Putamen (tissue), 1 donor: ENCODE measurements around the gene C11orf58.

Source experiments
- DNase-seq: peaks from one replicate; pipeline ENCODE4 v3.0.0-alpha.2; 2016; ENCODE audit warnings: low spot score

The C11orf58 gene

DNA sequence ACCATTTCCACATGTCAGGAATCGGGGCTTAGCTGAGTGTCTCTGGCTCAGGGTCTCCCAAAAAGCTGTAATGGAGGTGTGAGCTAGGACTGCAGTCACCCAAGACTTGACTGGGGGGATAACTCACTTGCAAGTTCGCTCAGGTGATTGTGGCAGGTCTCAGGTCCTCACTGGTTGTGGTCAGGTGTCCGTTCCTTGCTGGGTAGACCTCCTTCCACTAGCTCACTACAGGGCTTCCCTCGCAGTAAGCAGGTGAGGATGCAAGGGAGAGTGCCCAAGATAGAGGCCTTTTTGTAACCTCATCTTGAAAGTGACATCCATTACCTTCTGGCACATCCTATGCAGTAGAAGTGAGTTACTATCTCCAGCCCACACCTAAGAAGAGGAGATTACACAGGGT is 29.5 kb downstream of the C11orf58 start:
- DNase-seq = no peak

DNA sequence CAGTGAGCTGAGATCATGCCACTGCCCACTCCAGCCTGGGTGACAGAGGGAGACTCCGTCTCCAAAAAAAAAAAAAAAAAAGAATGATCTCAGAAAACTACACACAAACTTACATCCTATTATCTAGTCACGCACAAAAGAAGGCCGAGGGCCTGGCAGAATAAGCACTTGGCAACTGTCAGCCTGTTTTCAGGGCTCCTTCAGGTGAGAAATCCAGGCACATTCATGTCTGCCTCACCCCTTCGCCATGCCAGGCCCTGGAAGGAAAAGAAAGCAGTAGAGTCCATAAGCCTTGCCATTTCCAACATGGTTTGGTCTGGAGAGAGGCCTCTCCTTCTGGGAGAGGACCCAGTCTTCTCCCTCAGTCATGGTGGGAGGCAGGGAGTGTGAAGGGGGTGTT is 30.9 kb downstream of the C11orf58 start:
- no peak for DNase-seq

DNA sequence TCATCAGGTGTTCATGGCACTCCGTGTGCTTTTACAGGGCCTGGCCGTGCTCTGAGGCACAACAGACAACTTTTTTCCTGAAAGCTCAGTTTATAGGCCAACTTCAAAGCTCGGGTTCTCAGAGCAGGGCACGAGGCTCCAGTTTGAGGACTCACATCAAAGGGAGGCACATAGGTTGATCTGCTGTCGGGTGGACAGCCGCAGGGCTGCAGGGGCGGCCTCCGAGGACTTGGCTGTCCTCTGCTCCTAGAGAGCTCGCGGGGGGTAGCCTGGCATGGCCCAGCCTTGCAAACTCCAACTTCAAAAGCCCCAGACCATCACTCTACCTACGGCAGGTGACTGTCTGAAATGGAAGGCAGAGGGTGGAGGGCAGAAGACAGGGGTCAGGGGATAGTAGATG is 31.6 kb downstream of the C11orf58 start:
- no peak for DNase-seq

DNA sequence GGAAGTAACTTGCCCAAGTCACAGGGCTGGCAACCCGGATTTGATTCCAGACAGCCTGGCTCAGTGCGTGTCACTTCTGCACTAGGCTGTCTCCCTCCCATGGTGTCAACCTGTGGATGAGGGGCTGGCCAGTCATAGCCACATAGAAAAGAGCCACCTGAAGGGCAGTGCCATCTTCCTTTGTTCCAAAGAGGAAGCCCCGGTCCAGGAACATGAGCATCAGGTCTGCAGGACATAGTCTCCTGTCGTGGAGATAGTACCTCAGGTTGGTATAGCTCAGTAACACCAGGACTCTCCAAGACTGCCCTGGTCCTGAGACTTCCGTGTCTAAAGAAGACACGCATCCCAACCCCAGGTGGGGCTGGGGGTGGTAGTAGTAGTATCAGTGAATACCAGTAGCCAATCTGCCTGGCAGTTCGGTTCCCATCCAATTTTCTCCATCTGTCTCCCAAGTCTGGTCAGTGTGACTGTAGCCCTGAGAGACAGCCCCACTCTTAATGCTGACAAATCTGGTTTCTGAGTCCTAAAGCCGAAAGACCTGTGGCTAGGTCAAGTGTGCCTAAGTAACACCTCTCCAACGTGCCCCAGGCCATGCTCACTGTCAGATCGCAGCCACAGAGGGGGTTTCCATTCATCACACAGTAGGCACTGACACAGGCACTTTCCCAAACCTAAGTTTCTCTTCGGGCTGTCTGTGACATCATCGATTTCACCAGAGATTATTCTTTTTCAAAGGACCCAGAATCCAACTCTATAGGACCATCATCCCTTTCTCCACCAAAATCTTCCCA is 33.1 kb downstream of the C11orf58 start:
- DNase-seq = no peak

DNA sequence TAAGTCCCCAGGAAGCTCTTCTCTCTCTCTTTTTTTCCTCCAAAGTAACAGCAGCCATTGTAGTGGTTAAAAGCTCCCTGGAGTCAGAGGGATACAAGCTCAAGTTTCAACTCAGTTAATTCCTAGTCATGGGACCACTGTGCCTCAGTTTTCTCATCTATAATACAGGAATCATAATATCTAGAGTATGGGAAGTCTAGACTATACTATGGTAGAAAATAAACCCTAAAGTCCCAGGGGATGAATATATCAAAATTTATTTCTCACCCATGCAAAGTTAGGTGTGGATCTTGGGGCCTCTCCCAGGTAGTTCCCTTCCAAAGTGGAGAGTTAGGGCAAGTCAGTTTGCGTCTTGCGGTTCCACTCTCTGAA is 33.7 kb downstream of the C11orf58 start:
- no peak for DNase-seq

DNA sequence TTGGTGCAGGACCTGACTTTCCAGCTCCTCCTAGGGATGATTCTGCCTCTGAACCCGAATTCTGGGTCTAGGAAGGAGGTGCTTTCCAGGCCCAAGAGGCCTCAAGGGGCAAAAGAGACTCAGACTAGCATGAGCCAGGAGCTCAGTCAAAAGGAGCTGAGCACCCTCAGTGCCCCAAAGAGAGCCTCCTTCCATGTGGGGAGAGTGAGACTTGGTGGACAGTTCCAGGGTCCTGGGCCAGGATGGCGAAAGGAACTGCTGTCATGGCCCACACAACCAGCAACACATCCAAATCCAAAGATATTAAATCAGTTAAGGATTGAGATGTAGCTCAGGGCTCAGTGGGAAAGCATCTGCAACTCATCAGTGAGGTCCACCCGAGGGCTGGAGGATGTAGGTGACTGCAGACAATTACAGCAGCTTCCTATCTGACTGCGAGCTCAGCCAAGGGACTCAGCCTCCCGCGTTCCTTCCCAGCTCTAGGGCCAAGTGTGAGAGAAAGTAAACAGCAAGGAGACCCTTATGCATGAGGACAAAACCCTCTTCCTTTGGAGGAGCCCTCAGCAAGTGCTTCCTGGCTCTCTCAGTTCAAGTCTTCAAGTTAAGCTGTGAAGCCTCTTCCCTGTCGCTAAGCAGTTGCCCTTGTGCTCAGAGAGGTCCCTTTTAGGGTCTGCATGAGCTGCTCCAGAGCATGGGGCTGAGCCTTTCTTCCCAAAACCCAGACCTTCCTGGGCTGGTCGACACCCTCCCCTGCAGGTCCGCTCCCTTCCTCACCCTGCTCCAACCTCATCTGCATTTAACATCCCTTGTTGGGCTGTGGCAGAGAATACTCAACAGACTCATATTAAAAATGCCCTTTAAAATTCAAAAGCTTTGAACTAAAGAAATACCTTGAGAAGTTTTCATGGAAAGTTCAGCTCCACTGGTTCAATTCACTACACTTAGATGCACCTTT is 35.8 kb downstream of the C11orf58 start:
- DNase-seq = no peak

DNA sequence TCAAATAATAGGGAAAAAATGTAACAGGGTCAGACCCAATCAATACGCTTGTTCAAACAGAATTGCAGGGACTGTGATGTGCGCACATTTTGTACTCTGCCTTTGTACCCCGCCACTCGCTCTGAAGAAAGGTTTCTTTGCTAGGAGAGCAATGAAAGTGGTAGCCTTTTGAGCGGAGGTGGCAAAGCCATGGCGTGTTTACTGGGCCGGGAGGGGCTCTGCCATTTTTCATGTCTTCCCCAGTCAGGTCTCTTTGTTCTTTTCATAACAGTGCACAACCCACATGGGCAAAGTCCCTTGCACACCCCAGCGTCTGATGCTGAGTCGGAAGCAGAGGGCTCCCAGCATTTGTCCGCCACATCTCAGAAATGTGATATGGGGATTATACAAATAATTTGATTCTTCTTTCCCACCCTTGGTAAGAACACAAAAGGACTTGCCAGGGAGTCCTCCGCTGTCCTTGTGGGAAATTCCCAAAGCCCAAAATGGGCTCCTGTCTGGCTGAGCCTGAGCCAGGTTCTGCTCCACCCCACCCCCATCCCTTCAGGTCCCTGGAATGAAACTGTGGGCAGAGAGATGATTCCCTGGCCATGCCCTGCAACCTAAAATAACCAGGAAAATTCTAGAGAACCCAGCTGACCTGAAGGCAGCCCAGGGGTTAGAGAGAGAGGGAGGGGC is 36.6 kb downstream of the C11orf58 start:
- no peak for DNase-seq

DNA sequence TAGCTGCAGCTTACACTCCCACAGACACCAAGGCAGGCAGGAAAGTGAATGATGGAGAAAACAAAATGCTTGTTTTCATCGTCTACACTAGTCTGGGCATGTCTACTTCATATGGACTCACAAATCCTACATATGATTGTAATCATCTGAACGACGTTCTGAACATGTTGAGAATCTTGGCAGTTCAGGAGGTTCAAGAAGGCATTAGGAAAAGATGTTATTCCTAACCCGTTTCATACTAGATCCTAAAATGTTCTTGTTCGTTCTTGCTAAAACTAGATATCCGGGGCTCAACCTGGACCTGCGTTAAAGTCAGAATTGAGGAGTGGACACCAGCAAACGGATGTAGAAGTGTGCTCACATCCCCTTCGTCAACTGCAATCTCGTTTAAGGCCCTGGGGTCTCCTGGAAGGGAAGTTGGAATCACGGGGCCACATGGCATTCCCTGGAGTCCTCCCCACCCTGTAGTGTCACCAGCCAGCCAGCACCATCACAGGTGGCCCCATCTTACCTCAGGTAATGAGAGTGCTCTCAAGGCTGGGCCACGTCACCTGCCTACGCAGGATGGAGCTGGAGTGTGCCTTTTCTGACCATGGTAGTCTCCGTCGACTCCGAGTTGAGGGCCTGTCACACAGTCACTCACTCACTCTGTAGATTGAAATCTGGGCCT is 37.3 kb downstream of the C11orf58 start:
- no peak for DNase-seq

DNA sequence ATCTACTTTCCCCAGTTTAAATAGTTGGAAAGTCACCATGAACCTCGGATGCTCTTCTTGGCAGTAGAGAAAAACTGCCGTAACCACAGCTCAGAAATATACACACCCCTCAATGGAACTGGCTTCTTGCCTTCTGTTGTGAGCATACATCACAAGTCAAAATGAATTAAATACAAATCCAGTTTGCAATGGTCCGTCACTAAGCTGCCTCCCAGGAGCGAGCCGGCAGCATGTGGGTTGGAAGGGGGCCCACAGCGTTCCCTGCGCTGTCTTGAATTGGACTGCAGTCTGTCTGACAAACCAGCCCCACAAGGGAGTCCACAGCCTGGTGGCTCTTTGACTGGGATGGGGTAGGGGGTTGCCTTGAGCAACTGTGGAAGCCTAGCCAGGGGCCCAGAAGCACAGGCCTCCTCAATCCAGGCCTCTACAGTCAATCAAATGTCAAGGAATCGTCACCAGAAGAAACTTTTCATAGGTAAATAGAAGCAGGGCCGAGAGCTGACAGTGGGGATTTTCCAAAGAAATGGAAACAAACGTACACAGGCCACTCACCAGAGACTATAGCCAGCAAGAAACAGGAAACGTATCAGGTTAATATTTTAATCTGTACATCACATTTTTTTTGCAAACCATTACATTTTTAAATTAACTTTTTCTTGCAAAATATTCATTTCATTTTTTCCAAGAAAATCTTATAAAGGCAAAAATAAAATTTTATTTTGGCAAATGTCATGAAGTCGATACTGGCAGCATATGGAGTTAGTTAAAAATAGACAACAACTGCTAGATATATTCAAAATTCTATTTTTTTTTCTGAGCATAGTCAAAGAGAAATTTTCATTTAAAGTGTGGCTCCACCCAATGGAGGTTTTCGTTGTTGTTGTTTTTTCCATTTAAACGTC is 38.5 kb downstream of the C11orf58 start:
- no peak for DNase-seq

DNA sequence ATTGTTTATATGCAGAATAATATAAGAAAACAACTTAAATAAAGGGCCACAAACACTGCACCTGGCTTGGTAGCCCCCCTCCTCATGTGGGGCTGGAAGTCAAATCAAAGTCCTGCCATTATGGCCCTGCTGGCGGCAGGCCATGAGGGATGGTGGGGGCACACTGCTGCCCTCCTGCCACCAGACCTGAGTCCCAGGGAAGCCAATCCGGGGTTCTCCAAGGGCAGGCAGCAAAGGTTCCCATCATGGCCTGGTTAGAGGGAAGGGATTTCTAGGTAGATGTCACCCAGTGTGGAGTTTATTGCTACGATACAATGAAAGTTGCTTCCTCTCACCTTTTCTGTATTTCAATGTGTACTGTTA is 39.1 kb downstream of the C11orf58 start:
- DNase-seq = no peak

DNA sequence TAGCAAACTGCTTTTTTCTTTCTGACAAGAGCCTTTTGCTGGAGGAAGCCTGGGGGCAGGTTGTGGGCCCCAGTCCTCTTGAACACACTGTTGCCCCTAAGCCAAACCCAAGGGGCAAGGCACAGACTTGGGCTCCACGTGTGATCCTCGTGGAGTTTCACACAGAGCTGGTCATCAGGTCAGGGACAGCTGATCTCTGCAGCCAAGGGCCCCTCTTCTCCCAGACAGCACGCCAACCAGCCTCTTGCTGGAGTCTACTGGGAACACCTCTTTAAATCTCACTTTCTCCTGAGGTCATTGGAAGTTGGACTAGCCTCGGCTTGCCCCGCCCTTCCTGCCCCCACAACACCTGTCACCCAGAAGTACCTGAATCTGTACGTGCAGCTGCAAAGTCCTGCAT is 39.8 kb downstream of the C11orf58 start:
- DNase-seq = no peak

DNA sequence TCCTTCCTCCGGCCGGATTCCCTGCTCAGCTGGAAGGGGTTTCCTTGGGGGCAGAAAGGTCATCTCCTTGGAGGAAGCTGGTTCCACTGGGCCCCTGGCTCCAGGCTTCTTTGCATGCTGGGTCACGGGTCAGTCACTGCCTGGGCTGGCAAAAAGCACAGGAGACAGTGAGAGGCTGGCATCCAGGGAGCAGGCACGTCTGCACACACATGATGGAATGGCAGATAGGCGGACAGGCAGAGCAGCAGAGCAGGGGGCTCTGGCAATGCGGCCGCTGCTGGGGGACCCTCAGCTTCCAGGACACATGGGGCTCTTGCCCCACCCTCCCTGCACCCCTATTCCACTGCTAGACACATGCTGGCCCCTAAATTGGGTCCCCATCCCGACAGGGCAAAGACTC is 40.4 kb downstream of the C11orf58 start:
- DNase-seq = no peak

DNA sequence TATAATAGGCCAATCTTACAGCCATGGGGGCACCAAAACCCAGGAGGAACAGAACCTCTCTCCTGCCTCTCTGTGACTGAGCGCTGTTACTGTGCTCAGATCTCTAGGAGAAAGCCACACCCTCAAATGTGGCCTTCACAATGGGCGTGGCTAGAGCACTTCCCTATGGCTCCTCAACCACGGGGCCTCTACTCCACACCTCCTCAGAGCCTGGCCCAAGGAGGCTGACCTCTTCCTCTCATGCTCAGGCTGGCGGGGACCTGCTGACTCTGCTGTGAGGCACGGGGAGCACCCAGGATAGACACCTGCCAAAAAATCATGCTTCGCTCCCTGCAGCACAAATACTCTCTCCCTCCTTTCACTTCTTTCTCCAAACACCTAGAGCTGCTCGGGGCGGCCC is 41.0 kb downstream of the C11orf58 start:
- DNase-seq = no peak

DNA sequence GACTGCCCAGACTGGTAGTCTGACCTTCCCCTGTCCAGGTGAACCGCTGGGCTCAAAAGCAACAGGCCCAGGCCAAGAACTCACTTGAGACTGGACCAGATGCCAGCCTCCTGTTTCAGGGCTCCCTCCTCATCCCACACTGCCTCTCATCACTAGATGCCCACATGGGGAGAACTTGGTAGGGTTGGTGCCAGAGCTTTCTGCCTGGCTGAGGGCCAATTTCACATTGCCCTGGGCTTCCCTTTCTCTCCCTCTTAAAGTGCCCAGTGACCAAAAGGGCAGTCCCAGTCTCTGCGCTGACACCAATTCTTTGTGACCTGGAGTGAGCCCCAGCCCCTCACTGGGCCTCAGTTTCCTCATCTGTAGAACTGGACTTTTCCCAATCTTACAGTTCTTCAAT is 41.7 kb downstream of the C11orf58 start:
- DNase-seq = no peak

DNA sequence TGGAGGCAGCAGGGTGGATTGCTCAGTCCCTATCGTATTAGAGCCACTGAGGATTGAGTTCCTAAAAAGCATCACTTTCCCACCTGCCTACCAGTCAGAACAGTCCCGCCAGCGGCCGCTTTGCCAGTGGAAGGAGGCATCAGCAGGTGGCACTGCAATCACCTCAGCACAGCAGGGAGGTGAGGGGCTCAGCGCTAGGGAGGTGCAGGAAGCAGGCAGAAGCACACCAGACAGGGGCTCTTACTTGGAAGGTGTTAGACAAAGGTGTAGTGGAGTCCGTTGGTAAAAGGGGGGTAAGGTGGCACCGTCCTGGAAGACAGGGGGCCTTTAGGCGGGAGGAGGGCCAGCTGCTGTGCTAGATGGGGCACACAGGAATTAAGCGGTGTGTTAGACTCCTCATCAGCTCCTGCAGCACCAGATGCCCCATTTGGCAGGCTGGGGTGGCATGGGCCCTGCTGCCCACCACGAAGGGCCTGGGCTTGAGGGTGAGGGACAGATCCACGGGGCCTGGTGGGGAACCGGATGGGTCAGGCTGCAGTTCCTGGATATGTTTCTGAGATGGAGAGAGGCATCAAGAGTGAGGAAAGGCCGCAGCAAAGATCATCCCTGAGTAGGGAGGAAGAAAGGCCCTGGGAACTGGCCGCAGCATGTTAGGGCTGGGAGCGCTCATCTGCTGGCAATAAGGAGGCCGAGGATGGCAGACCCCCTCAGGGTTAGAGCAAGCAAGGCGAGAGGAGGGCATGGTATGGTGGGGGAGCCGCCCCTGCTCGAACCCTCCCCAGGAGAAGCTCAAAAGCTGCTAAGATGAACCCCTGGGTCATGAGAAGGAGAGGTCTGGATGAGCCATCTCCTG is 42.5 kb downstream of the C11orf58 start:
- no peak for DNase-seq

DNA sequence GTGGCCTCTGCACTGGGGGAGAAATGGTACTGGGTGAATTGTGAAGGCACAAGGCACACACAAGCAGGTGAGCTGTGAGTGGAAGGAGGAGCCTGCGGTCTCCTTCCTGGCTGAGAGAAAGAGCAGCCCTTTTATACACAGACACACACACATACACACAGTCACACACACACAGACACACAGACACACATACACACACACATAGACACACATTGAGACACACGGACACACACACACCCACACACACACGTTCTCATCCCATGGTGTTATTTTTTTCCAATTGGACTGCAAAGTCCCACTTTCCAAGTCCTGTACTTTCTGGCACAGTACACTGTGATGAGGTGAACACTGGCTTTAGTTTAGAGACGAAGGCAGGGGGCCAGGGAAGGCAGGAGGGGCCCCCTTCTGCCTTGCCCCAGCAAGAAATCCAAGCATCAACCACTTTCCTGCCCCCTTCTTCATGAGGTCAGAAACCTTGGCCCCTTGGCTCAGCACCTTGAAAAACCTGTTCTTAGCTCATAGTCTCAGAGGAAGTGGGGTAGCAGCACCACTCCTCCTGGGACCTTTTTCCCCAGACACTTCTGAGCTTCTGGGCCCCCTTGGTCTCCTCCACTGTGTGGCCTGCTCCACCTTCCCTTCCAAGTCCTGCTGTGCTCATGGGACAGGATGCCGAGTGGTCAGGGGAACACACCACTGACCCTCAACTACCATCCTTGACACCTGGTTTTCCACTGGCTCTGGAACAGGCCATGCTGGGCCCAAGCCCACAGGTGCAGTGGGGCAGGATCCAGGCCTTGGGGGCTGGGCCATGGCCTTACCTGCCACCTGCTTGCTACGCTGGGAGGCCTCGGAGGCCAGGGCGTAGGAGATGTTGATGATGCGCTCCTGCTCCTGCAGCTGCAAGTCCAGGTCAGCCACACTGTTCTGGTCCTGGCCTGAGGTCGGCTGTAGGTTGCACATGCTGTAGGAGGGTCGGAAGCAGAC is 43.8 kb downstream of the C11orf58 start:
- no peak for DNase-seq

DNA sequence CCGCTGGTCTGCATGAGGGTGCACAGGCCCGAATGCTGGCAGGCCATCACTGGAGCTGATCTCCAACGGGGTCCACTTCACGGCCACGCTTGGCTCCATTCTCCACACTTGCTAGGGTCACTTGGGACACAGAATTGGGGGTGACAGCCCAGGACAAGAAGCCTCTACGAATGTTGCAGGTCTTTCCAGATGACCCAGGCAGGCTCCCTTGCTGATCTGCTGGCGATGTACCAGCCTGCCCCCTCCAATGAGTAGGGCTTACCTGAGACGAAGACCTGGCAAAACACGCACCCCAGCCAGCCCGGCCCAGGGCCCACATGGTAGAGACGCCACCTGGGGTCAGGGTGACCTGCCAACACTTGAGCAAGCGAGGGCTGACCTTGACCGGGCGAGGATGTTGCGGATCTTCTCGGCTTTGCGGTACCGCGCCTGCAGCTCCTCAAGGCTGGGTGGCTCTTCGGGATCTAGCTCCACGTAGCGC is 44.9 kb downstream of the C11orf58 start:
- DNase-seq = no peak

DNA sequence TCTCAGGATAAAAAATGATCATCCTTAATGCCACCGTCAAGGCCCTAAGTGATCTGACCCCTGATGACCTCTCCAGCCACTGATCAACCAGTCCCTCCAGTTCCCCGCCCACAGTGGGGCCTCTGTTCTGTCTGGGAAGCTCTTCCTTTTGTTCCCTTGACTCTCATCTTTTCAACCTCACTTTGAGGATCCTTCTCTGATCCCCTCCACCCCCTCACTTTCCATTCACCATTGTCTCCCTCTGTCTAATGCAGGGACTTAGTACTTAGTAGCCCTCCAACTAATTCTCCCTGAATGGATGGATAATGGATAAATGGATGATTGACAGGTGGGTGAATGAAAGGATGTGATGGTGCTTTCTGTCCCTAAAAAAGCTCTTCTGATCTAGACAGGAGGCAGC is 45.6 kb downstream of the C11orf58 start:
- DNase-seq = no peak

DNA sequence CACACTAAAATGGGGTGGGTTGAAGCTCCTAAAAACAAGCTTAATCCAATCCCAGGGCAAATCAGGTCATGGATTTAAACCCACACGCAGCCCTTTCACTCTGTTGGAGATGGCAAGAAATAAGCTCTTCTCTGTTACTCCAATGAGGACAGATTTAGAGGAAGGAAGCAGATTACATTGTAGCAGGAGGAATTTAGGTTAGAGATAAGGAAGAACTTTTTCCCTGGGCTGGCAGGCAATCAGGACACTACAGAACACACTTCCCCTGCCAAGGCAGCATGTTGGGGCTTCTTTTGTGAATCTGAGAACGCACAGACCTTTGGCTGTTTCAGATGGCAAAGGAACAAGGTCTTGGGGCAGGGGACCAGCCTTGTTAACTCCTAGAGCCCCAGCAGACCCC is 46.2 kb downstream of the C11orf58 start:
- no peak for DNase-seq
